Neural crest cell (in vitro differentiated cells): Measurements from ENCODE around the gene GALNT16. TPM values are rescaled to one million over a fixed set of nuclear protein-coding genes. Genes with fewer than 3 reads are reported as not detected.

Source experiments
- DNase-seq: peaks from one replicate; pipeline ENCODE4 v3.0.0; 2021; ENCODE audit warnings: low read depth, mixed read lengths, low spot score
- H3K27ac Mint-ChIP-seq: one replicate; pipeline ENCODE4 v1.8.0; 2021; ENCODE audit warnings: mild to moderate bottlenecking, mixed read lengths; ENCODE audit not compliant: unreplicated experiment
- H3K27me3 Mint-ChIP-seq: 2 replicates; pipeline ENCODE4 v1.8.0; 2021; ENCODE audit warnings: low read depth, mild to moderate bottlenecking, mixed read lengths
- H3K36me3 Mint-ChIP-seq: 2 replicates; pipeline ENCODE4 v1.8.0; 2021; ENCODE audit warnings: low read depth, mild to moderate bottlenecking, mixed read lengths
- H3K4me1 Mint-ChIP-seq: 2 replicates; pipeline ENCODE4 v1.8.0; 2021; ENCODE audit warnings: mixed read lengths
- H3K4me3 Mint-ChIP-seq: one replicate; pipeline ENCODE4 v1.8.0; 2021; ENCODE audit warnings: mild to moderate bottlenecking, mixed read lengths
- H3K9me3 Mint-ChIP-seq: 2 replicates; pipeline ENCODE4 v1.8.0; 2021; ENCODE audit warnings: mixed read lengths
- total RNA-seq: library from RNA; stranded (reverse); gene quantifications from 2 replicates; pipeline ENCODE4 v1.2.1, GENCODE V29; 2021
- TF ChIP-seq, protein P1 (sequence below): fragments of 200-600 bp; sonication (generic); conservative IDR thresholded peaks from 2 replicates; pipeline ENCODE4 v1.5.0; 2021; ENCODE audit warnings: antibody characterized with exemption, mild to moderate bottlenecking

GALNT16 gene
- total RNA-seq, 1 donor from 2014 or later = 20.1 TPM

DNA sequence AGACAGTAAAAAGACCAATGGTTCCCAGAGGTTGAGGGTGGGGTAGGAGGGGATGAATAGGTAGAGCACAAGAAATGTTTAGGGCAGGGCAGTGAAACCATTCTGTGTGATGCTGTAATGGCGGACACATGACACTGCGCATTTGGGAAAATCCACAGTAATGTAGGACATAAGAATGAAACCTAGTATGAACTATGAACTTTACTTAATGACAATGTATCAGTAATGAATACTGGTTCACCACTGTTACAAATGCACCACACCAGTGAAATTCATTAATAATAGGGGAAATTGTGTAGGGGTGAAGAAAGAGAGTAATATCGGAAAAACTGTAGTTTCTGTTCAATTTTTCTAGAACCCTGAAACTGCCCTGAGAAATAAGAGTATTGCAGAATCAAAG is 132.5 kb downstream of the GALNT16 start:
- Mint-ChIP-seq H3K27ac (no peak overlapping the region), H3K4me1 (peaks cover 50% of the 10 kb centered on the region), H3K36me3 (peaks cover 26% of the 10 kb centered on the region), H3K4me3 (peak overlapping the region; percentile 24), H3K9me3 (no peaks in the 10 kb centered on the region), H3K27me3 (no peaks in the 10 kb centered on the region)
- TF ChIP-seq, protein P1, sequence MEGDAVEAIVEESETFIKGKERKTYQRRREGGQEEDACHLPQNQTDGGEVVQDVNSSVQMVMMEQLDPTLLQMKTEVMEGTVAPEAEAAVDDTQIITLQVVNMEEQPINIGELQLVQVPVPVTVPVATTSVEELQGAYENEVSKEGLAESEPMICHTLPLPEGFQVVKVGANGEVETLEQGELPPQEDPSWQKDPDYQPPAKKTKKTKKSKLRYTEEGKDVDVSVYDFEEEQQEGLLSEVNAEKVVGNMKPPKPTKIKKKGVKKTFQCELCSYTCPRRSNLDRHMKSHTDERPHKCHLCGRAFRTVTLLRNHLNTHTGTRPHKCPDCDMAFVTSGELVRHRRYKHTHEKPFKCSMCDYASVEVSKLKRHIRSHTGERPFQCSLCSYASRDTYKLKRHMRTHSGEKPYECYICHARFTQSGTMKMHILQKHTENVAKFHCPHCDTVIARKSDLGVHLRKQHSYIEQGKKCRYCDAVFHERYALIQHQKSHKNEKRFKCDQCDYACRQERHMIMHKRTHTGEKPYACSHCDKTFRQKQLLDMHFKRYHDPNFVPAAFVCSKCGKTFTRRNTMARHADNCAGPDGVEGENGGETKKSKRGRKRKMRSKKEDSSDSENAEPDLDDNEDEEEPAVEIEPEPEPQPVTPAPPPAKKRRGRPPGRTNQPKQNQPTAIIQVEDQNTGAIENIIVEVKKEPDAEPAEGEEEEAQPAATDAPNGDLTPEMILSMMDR = no peak
- no peak for DNase-seq

- Mint-ChIP-seq H3K27me3 (no peaks in the 10 kb centered on the region), H3K36me3 (peaks cover 18% of the 10 kb centered on the region)
Measured at GRCh38 chr14:69395929-69396328, 136.0 kb downstream of the GALNT16 start.

GRCh38 chr14:69398053-69398817 is 138.3 kb downstream of the GALNT16 start, which contains the start of the genes ERH and SLC39A9:
Gene ERH, minus strand, starts transcription at chr14:69398299. Its CDS starts 66 bp downstream, at chr14:69398233.
Gene SLC39A9, plus strand, starts transcription at chr14:69398692. Its CDS starts 678 bp downstream, at chr14:69399370.
- peak within 1 kb of the TSS; percentile 98 for H3K4me3 Mint-ChIP-seq
- peaks cover 5% of the 10 kb centered on the region for H3K36me3 Mint-ChIP-seq
- no peaks in the 10 kb centered on the region for H3K9me3 Mint-ChIP-seq
- no peaks in the 10 kb centered on the region for H3K27me3 Mint-ChIP-seq
- peak; percentile 82 for DNase-seq
- TF ChIP-seq, protein P1 = no peak
- H3K4me1 Mint-ChIP-seq = peaks cover 65% of the 10 kb centered on the region
- H3K27ac Mint-ChIP-seq = peak within 1 kb of the TSS; percentile 100

More at GRCh38 chr14:69395929-69396328, 136.0 kb downstream of the GALNT16 start:
- Mint-ChIP-seq H3K27ac (no peak overlapping the region), H3K4me3 (peak overlapping the region; percentile 77), H3K4me1 (peaks cover 67% of the 10 kb centered on the region), H3K9me3 (no peaks in the 10 kb centered on the region)
- DNase-seq = no peak
- TF ChIP-seq, protein P1 = no peak

GRCh38 chr14:69398818-69399210 is 138.9 kb downstream of the GALNT16 start:
- DNase-seq = no peak
- peaks cover 5% of the 10 kb centered on the region for H3K36me3 Mint-ChIP-seq
- peaks cover 61% of the 10 kb centered on the region for H3K4me1 Mint-ChIP-seq
- no peaks in the 10 kb centered on the region for H3K9me3 Mint-ChIP-seq
- H3K4me3 Mint-ChIP-seq = peak overlapping the region; percentile 98
- TF ChIP-seq, protein P1 = no peak
- no peaks in the 10 kb centered on the region for H3K27me3 Mint-ChIP-seq
- H3K27ac Mint-ChIP-seq = peak overlapping the region; percentile 100

DNA sequence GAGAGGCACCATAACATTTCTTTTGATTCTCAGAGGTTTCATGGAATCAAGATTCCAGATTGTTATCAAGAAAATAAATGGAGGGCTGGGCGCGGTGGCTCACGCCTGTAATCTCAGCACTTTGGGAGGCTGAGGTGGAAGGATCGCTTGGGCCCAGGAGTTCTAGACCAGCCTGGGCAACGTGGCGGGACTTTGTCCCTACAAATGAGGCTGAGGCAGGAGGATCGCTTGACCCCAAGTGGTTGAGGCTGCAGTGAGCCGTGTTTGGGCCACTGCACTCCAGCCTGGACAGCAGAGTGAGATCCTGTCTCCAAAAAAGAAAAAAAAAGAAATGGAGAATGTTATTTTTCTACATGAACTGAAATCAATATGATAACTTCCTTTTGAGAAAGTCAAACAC is 139.8 kb downstream of the GALNT16 start:
- no peak for DNase-seq
- Mint-ChIP-seq H3K27me3 (no peaks in the 10 kb centered on the region), H3K9me3 (no peaks in the 10 kb centered on the region), H3K4me3 (peak overlapping the region; percentile 98), H3K27ac (peak overlapping the region; percentile 43), H3K36me3 (peaks cover 5% of the 10 kb centered on the region), H3K4me1 (peaks cover 61% of the 10 kb centered on the region)
- TF ChIP-seq, protein P1 = no peak
